Measurements from ENCODE around the gene CGB1.
"Not testable (repeated sequence)": the region's sequence is repeated elsewhere in the genome, so short reads cannot be mapped to it uniquely, and the experiment has no call there.

- TF ChIP-seq, protein P1, sequence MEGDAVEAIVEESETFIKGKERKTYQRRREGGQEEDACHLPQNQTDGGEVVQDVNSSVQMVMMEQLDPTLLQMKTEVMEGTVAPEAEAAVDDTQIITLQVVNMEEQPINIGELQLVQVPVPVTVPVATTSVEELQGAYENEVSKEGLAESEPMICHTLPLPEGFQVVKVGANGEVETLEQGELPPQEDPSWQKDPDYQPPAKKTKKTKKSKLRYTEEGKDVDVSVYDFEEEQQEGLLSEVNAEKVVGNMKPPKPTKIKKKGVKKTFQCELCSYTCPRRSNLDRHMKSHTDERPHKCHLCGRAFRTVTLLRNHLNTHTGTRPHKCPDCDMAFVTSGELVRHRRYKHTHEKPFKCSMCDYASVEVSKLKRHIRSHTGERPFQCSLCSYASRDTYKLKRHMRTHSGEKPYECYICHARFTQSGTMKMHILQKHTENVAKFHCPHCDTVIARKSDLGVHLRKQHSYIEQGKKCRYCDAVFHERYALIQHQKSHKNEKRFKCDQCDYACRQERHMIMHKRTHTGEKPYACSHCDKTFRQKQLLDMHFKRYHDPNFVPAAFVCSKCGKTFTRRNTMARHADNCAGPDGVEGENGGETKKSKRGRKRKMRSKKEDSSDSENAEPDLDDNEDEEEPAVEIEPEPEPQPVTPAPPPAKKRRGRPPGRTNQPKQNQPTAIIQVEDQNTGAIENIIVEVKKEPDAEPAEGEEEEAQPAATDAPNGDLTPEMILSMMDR (conservative IDR thresholded peaks at IDR 0.05 in 1 of 2, IDR thresholded peaks at IDR 0.05 in 1 of 2; ENCODE audit: low read depth in 1 of 2, low read length in 2 of 2): not testable (repeated sequence)
- not testable (repeated sequence) for TF ChIP-seq EZH2 (IDR thresholded peaks at IDR 0.05; ENCODE audit: low read length, missing control alignments)
Measured at GRCh38 chr19:49024233-49024632, 12.5 kb downstream of the CGB1 start, which contains the start of gene CGB3.
